Ishikawa (cell line): ENCODE data around the gene SCAF8.

Experiments
- CEBPB ChIP-seq: IDR thresholded peaks from 2 replicates; pipeline ENCODE4 v1.6.1; 2012
- CREB1 ChIP-seq: IDR thresholded peaks from 2 replicates; pipeline ENCODE4 v1.6.1; 2012; ENCODE audit warnings: low read depth
- EGR1 ChIP-seq: IDR thresholded peaks from 2 replicates; pipeline ENCODE4 v1.6.1; 2012
- EP300 ChIP-seq: IDR thresholded peaks from 2 replicates; pipeline ENCODE4 v1.6.1; 2012; ENCODE audit warnings: borderline replicate concordance
- FOXM1 ChIP-seq: IDR thresholded peaks from 2 replicates; pipeline ENCODE4 v1.6.1; 2012; ENCODE audit warnings: low read depth, borderline replicate concordance
- NFIC ChIP-seq: IDR thresholded peaks from 2 replicates; pipeline ENCODE4 v1.6.1; 2012
- RAD21 ChIP-seq: IDR thresholded peaks from 2 replicates; pipeline ENCODE4 v1.6.1; 2012; ENCODE audit warnings: low read depth
- TAF1 ChIP-seq: IDR thresholded peaks from 2 replicates; pipeline ENCODE4 v1.6.1; 2012; ENCODE audit warnings: low read depth, mild to moderate bottlenecking
- TCF12 ChIP-seq: IDR thresholded peaks from 2 replicates; pipeline ENCODE4 v1.6.1; 2012; ENCODE audit warnings: low read depth
- TEAD4 ChIP-seq: IDR thresholded peaks from 2 replicates; pipeline ENCODE4 v1.6.1; 2012
- USF1 ChIP-seq: IDR thresholded peaks from 2 replicates; pipeline ENCODE4 v1.6.1; 2012
- YY1 ChIP-seq: IDR thresholded peaks from 2 replicates; pipeline ENCODE4 v1.6.1; 2012; ENCODE audit warnings: low read depth
- ZBTB7A ChIP-seq: IDR thresholded peaks from 2 replicates; pipeline ENCODE4 v1.6.1; 2012; ENCODE audit warnings: low read depth
- TF ChIP-seq, protein P1 (sequence below): IDR thresholded peaks from 2 replicates; pipeline ENCODE4 v1.6.1; 2012; ENCODE audit warnings: low read depth, mild to moderate bottlenecking
- TF ChIP-seq, protein P2 (sequence below): IDR thresholded peaks from 2 replicates; pipeline ENCODE4 v1.6.1; 2012

Gene SCAF8

GRCh38 chr6:154745243-154745642 is 12.0 kb downstream of the SCAF8 start:
- TF ChIP-seq, protein P1, sequence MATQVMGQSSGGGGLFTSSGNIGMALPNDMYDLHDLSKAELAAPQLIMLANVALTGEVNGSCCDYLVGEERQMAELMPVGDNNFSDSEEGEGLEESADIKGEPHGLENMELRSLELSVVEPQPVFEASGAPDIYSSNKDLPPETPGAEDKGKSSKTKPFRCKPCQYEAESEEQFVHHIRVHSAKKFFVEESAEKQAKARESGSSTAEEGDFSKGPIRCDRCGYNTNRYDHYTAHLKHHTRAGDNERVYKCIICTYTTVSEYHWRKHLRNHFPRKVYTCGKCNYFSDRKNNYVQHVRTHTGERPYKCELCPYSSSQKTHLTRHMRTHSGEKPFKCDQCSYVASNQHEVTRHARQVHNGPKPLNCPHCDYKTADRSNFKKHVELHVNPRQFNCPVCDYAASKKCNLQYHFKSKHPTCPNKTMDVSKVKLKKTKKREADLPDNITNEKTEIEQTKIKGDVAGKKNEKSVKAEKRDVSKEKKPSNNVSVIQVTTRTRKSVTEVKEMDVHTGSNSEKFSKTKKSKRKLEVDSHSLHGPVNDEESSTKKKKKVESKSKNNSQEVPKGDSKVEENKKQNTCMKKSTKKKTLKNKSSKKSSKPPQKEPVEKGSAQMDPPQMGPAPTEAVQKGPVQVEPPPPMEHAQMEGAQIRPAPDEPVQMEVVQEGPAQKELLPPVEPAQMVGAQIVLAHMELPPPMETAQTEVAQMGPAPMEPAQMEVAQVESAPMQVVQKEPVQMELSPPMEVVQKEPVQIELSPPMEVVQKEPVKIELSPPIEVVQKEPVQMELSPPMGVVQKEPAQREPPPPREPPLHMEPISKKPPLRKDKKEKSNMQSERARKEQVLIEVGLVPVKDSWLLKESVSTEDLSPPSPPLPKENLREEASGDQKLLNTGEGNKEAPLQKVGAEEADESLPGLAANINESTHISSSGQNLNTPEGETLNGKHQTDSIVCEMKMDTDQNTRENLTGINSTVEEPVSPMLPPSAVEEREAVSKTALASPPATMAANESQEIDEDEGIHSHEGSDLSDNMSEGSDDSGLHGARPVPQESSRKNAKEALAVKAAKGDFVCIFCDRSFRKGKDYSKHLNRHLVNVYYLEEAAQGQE = no peak
- TF ChIP-seq ZBTB7A = no peak

GRCh38 chr6:154749341-154749740 is 16.1 kb downstream of the SCAF8 start:
- TF ChIP-seq FOXM1 (no peak), TAF1 (no peak), YY1 (no peak), RAD21 (no peak), CREB1 (no peak), ZBTB7A (no peak), TCF12 (no peak), EP300 (no peak), EGR1 (no peak), USF1 (no peak), TEAD4 (no peak)
- TF ChIP-seq, protein P2, sequence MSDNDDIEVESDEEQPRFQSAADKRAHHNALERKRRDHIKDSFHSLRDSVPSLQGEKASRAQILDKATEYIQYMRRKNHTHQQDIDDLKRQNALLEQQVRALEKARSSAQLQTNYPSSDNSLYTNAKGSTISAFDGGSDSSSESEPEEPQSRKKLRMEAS = no peak

DNA sequence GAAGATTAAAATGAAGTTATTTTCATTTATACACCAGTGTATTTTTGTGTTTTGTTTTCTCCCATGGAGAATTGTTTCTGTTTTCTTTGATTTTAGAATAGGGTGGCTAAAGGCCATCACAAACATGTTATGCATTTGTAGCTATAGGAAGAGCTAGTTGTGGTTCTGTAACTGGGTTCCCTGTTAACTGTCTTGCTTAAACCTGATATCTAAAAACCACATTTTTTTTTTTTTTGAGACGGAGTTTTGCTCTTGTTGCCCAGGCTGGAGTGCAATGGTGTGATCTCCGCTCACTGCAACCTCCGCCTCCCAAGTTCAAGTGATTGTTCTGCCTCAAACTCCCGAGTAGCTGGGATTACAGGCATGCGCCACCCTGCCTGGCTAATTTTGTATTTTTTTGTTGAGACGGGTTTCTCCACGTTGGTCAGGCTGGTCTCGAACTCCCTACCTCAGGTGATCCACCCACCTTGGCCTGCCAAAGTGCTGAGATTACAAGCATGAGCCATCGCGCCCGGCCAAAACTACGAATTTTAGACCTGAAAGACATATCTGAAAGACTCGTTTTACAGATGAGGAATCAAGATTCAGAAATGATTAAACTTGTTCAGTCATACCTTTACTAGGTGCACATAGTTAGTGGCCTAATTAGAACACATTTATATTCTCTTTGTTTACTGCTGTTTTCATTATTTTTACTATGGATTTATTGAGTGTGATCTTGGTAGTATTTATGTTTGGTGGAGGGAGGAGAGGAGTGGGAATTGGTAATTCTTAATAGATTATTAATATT is 18.0 kb downstream of the SCAF8 start:
- no peak for TF ChIP-seq YY1
- no peak for TF ChIP-seq CREB1
- no peak for TF ChIP-seq TEAD4
- TF ChIP-seq, protein P1 = no peak
- TF ChIP-seq NFIC = no peak

- TF ChIP-seq TCF12 = no peak
- TF ChIP-seq, protein P1 = no peak
- TF ChIP-seq TEAD4 = no peak
- no peak for TF ChIP-seq ZBTB7A
- no peak for TF ChIP-seq NFIC
- TF ChIP-seq EP300 = no peak
- TF ChIP-seq CREB1 = no peak
- TF ChIP-seq, protein P2 = no peak
- no peak for TF ChIP-seq FOXM1
- no peak for TF ChIP-seq RAD21
- no peak for TF ChIP-seq CEBPB
- no peak for TF ChIP-seq TAF1
- no peak for TF ChIP-seq EGR1
- no peak for TF ChIP-seq YY1
- no peak for TF ChIP-seq USF1
Observed at GRCh38 chr6:154752022-154752421, 18.8 kb downstream of the SCAF8 start.

GRCh38 chr6:154754152-154754551 is 20.9 kb downstream of the SCAF8 start:
- TF ChIP-seq, protein P2 = no peak
- TF ChIP-seq FOXM1 (no peak), YY1 (no peak)
